ENCODE results near the gene PCSK4.

- TF ChIP-seq CTCF (conservative IDR thresholded peaks at IDR 0.05; ENCODE audit: low read depth, low read length) (no peak), EZH2phosphoT487 (IDR thresholded peaks at IDR 0.05; ENCODE audit: borderline replicate concordance, low read length) (no peak)
Measured at GRCh38 chr19:1456121-1456900, 33.8 kb downstream of the PCSK4 start.
